ENCODE data around the gene ACOXL.

The ACOXL gene

GRCh38 chr2:110766291-110766690, 33.9 kb downstream of the ACOXL start:
- Histone ChIP-seq H2BK15ac (ENCODE audit: low read depth, poor library complexity, severe bottlenecking) (no peak overlapping the region), H3K4ac (ENCODE audit: low read depth in 1 of 2, low read length in 2 of 2) (no peak overlapping the region), H3K14ac (ENCODE audit: low read length in 2 of 2) (no peak overlapping the region), H3K4me2 (ENCODE audit: low read length, poor library complexity, severe bottlenecking) (no peak overlapping the region), H4K91ac (ENCODE audit: low read length) (no peak overlapping the region), H3K79me1 (replicated peaks; ENCODE audit: low read length, poor library complexity, severe bottlenecking) (no peaks in the 10 kb centered on the region), H4K8ac (ENCODE audit: low read length) (no peak overlapping the region), H3K9me3 (ENCODE audit: control insufficient read depth, low read length) (peaks cover 9% of the 10 kb centered on the region), H3K4me3 (ENCODE audit: insufficient read depth in 1 of 2, low read depth in 1 of 2, low read length in 2 of 2) (no peak overlapping the region), H3K9ac (ENCODE audit: low read length) (no peak overlapping the region), H3K27ac (ENCODE audit: low read length, poor library complexity, severe bottlenecking) (no peak overlapping the region), H3K4me1 (ENCODE audit: control insufficient read depth, insufficient read depth, low read depth, low read length) (no peaks in the 10 kb centered on the region), H2BK5ac (ENCODE audit: low read depth, low read length, poor library complexity, severe bottlenecking) (no peak overlapping the region), H3K27me3 (ENCODE audit: control insufficient read depth in 1 of 2, insufficient read depth in 1 of 2, low read length in 2 of 2) (peaks cover 20 to 33% of the 10 kb centered on the region in 2 experiments), H2AK5ac (ENCODE audit: low read length, severe bottlenecking) (no peak overlapping the region), H2AFZ (ENCODE audit: low read depth, low read length) (no peak overlapping the region), H3K36me3 (ENCODE audit: control insufficient read depth in 1 of 2, insufficient read depth in 2 of 2, low read depth in 1 of 2, low read length in 2 of 2) (no peaks in the 10 kb centered on the region), H3K18ac (ENCODE audit: low read depth in 1 of 2, low read length in 2 of 2) (no peak overlapping the region), H2BK12ac (ENCODE audit: low read length in 2 of 2) (no peak overlapping the region), H2BK120ac (ENCODE audit: low read depth, low read length) (no peak overlapping the region), H3K23ac (ENCODE audit: low read length in 2 of 2) (no peak overlapping the region)
- 81% methylated on average over 2 of the region's 3 CpGs for WGBS
- DNase-seq = no peak

DNA sequence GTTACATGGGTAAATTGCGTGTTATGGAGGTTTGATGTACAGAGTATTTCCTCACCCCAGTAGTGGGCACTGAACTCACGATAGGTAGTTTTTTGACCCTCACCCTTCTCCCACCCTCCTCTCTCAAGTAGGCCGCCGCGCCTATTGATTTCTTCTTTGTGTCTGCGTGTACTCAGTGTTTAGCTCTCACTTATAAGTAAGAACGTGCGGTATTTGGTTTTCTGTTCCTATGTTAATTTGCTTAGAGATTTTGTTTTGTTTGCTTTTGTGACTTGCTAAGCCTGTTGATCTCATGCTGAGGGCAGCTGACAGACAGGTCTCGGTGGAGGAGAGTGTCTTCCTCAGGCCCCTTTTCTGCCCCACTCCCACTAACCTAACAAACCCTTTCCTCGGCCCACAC, 36.2 kb downstream of the ACOXL start:
- H2BK15ac ChIP-seq (ENCODE audit: low read depth, poor library complexity, severe bottlenecking) = no peak overlapping the region
- no peak overlapping the region for H3K4me2 ChIP-seq (ENCODE audit: low read length, poor library complexity, severe bottlenecking)
- no peak overlapping the region for H3K9ac ChIP-seq (ENCODE audit: low read length)
- no peaks in the 10 kb centered on the region for H3K4me1 ChIP-seq (ENCODE audit: control insufficient read depth, insufficient read depth, low read depth, low read length)
- H3K18ac ChIP-seq (ENCODE audit: low read depth in 1 of 2, low read length in 2 of 2) = no peak overlapping the region
- no peak overlapping the region for H3K4ac ChIP-seq (ENCODE audit: low read depth in 1 of 2, low read length in 2 of 2)
- no peaks in the 10 kb centered on the region for H3K9me3 ChIP-seq (ENCODE audit: control insufficient read depth, low read length)
- no peaks in the 10 kb centered on the region for H3K79me1 ChIP-seq (replicated peaks; ENCODE audit: low read length, poor library complexity, severe bottlenecking)
- DNase-seq = no peak
- H3K27ac ChIP-seq (ENCODE audit: low read length, poor library complexity, severe bottlenecking) = no peak overlapping the region
- H3K36me3 ChIP-seq (ENCODE audit: control insufficient read depth in 1 of 2, insufficient read depth in 2 of 2, low read depth in 1 of 2, low read length in 2 of 2) = no peaks in the 10 kb centered on the region
- WGBS = 60% methylated on average over 3 of the region's 10 CpGs
- no peak overlapping the region for H3K14ac ChIP-seq (ENCODE audit: low read length in 2 of 2)
- no peak overlapping the region for H2BK5ac ChIP-seq (ENCODE audit: low read depth, low read length, poor library complexity, severe bottlenecking)
- H2AFZ ChIP-seq (ENCODE audit: low read depth, low read length) = no peak overlapping the region
- no peak overlapping the region for H4K91ac ChIP-seq (ENCODE audit: low read length)
- H3K4me3 ChIP-seq (ENCODE audit: insufficient read depth in 1 of 2, low read depth in 1 of 2, low read length in 2 of 2) = no peak overlapping the region
- H2BK12ac ChIP-seq (ENCODE audit: low read length in 2 of 2) = no peak overlapping the region
- no peak overlapping the region for H2AK5ac ChIP-seq (ENCODE audit: low read length, severe bottlenecking)
- no peak overlapping the region for H2BK120ac ChIP-seq (ENCODE audit: low read depth, low read length)
- H4K8ac ChIP-seq (ENCODE audit: low read length) = no peak overlapping the region
- H3K27me3 ChIP-seq (ENCODE audit: control insufficient read depth in 1 of 2, insufficient read depth in 1 of 2, low read length in 2 of 2) = peaks cover 35 to 52% of the 10 kb centered on the region in 2 experiments
- no peak overlapping the region for H3K23ac ChIP-seq (ENCODE audit: low read length in 2 of 2)

DNA sequence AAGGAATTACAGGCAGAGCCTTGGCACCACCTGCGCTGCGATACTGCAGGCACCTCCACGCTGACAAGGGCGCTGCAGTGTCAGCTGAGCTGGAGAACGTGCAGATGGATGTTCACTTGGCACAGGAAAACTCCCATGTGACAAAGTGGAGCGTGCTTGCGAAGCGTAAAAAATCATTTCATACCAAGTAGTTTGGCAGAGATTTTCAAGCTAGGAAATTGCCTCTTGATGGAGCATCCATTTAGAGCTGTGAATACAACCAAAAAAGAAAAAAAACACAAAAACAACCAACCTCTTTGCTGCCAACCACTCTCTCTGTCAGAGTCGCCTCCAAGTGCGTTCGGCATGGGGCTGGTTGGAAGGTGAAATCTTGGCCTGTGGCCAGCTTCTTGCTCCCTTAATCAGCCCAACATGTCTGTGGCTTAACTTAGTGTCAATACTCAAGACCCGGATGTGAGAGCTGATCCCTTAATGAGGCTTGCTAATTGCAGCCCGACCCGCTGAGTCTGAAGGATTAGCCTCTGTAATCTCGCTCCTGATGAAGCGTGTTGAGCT, 38.1 kb downstream of the ACOXL start:
- no peak overlapping the region for H3K18ac ChIP-seq (ENCODE audit: low read depth in 1 of 2, low read length in 2 of 2)

DNA sequence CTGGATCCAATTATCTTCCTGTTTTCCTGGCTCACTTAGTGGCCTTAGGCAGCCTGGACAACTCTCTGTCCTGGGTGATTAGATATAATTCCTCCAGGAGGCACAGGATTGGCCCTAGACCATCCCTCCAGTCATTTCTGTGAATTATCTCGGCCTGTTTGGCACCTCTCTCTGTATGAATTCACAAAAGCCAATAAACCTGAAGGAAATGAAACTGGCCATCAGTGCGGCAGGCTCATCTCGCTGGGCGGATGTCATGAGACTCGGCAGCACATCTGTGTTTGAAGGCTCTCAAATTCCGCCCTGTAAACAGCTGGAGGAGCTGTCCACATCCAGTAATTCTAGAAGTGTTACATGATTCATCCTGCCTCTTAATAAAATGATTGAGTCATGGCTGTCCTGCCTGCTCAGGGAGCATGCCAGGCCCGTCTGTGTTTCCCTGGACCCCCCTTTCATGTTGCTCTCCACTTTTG, 38.6 kb downstream of the ACOXL start:
- Histone ChIP-seq H3K9ac (ENCODE audit: low read length) (peak overlapping the region; percentile 72), H2BK5ac (ENCODE audit: low read depth, low read length, poor library complexity, severe bottlenecking) (no peak overlapping the region), H3K27ac (ENCODE audit: low read length, poor library complexity, severe bottlenecking) (no peak overlapping the region), H2AFZ (ENCODE audit: low read depth, low read length) (no peak overlapping the region), H3K36me3 (ENCODE audit: control insufficient read depth in 1 of 2, insufficient read depth in 2 of 2, low read depth in 1 of 2, low read length in 2 of 2) (no peaks in the 10 kb centered on the region), H3K9me3 (ENCODE audit: control insufficient read depth, low read length) (no peaks in the 10 kb centered on the region), H2BK15ac (ENCODE audit: low read depth, poor library complexity, severe bottlenecking) (no peak overlapping the region), H3K4me3 (ENCODE audit: insufficient read depth in 1 of 2, low read depth in 1 of 2, low read length in 2 of 2) (peak overlapping the region in 1 of 2 experiments; percentile 74), H3K4ac (ENCODE audit: low read depth in 1 of 2, low read length in 2 of 2) (no peak overlapping the region), H4K8ac (ENCODE audit: low read length) (no peak overlapping the region), H2AK5ac (ENCODE audit: low read length, severe bottlenecking) (no peak overlapping the region), H3K79me1 (replicated peaks; ENCODE audit: low read length, poor library complexity, severe bottlenecking) (no peaks in the 10 kb centered on the region), H4K91ac (ENCODE audit: low read length) (no peak overlapping the region), H3K27me3 (ENCODE audit: control insufficient read depth in 1 of 2, insufficient read depth in 1 of 2, low read length in 2 of 2) (peaks cover 43 to 68% of the 10 kb centered on the region in 2 experiments), H2BK12ac (ENCODE audit: low read length in 2 of 2) (no peak overlapping the region), H3K14ac (ENCODE audit: low read length in 2 of 2) (no peak overlapping the region), H2BK120ac (ENCODE audit: low read depth, low read length) (no peak overlapping the region), H3K18ac (ENCODE audit: low read depth in 1 of 2, low read length in 2 of 2) (no peak overlapping the region), H3K4me2 (ENCODE audit: low read length, poor library complexity, severe bottlenecking) (no peak overlapping the region), H3K4me1 (ENCODE audit: control insufficient read depth, insufficient read depth, low read depth, low read length) (no peaks in the 10 kb centered on the region), H3K23ac (ENCODE audit: low read length in 2 of 2) (no peak overlapping the region)
- WGBS = 41% methylated on average over 7 of the region's 7 CpGs
- DNase-seq = peak; percentile 29

More for the DNA sequence above, 38.1 kb downstream of the ACOXL start:
- DNase-seq = no peak
- H3K4me2 ChIP-seq (ENCODE audit: low read length, poor library complexity, severe bottlenecking) = no peak overlapping the region
- peak overlapping the region; percentile 72 for H3K9ac ChIP-seq (ENCODE audit: low read length)
- H3K27me3 ChIP-seq (ENCODE audit: control insufficient read depth in 1 of 2, insufficient read depth in 1 of 2, low read length in 2 of 2) = peaks cover 39 to 65% of the 10 kb centered on the region in 2 experiments
- no peak overlapping the region for H2BK120ac ChIP-seq (ENCODE audit: low read depth, low read length)
- no peak overlapping the region for H3K14ac ChIP-seq (ENCODE audit: low read length in 2 of 2)
- H2AFZ ChIP-seq (ENCODE audit: low read depth, low read length) = no peak overlapping the region
- H2AK5ac ChIP-seq (ENCODE audit: low read length, severe bottlenecking) = no peak overlapping the region
- peak overlapping the region in 1 of 2 experiments; percentile 74 for H3K4me3 ChIP-seq (ENCODE audit: insufficient read depth in 1 of 2, low read depth in 1 of 2, low read length in 2 of 2)
- no peak overlapping the region for H2BK12ac ChIP-seq (ENCODE audit: low read length in 2 of 2)
- WGBS = 58% methylated on average over 16 of the region's 16 CpGs
- no peaks in the 10 kb centered on the region for H3K79me1 ChIP-seq (replicated peaks; ENCODE audit: low read length, poor library complexity, severe bottlenecking)
- H2BK5ac ChIP-seq (ENCODE audit: low read depth, low read length, poor library complexity, severe bottlenecking) = no peak overlapping the region
- H2BK15ac ChIP-seq (ENCODE audit: low read depth, poor library complexity, severe bottlenecking) = no peak overlapping the region
- H3K23ac ChIP-seq (ENCODE audit: low read length in 2 of 2) = no peak overlapping the region
- no peaks in the 10 kb centered on the region for H3K36me3 ChIP-seq (ENCODE audit: control insufficient read depth in 1 of 2, insufficient read depth in 2 of 2, low read depth in 1 of 2, low read length in 2 of 2)
- H3K4ac ChIP-seq (ENCODE audit: low read depth in 1 of 2, low read length in 2 of 2) = no peak overlapping the region
- H3K9me3 ChIP-seq (ENCODE audit: control insufficient read depth, low read length) = no peaks in the 10 kb centered on the region
- H3K27ac ChIP-seq (ENCODE audit: low read length, poor library complexity, severe bottlenecking) = no peak overlapping the region
- no peaks in the 10 kb centered on the region for H3K4me1 ChIP-seq (ENCODE audit: control insufficient read depth, insufficient read depth, low read depth, low read length)
- H4K91ac ChIP-seq (ENCODE audit: low read length) = no peak overlapping the region
- H4K8ac ChIP-seq (ENCODE audit: low read length) = no peak overlapping the region

Data from mesenchymal stem cell (in vitro differentiated cells and primary cell).